Renal cortical epithelial cell (primary cell): Measurements from ENCODE around the gene C15orf39. TPM values are rescaled to one million over a fixed set of nuclear protein-coding genes. Genes with fewer than 3 reads are reported as not detected.
A peak's percentile ranks its signal among the peaks of the same experiment; 100 is the strongest.

ENCODE experiments used
- DNase-seq: peaks from one replicate; pipeline ENCODE4 v3.0.0-alpha.2; 2011; ENCODE audit warnings: low read depth
- total RNA-seq: library from RNA; depleted of rRNA; stranded (reverse); fragments of >200 nt; gene quantifications from 2 replicates; pipeline ENCODE4 v1.2.3, GENCODE V29; 2014

The C15orf39 gene
- total RNA-seq, 1 donor from 2014 or later = 8.3 TPM

GRCh38 chr15:75172284-75172820 lies 29.3 kb upstream of the C15orf39 start:
- no peak for DNase-seq

- DNase-seq = no peak
These were observed 27.6 kb upstream of the C15orf39 start for GRCh38 chr15:75174102-75174501.

GRCh38 chr15:75174729-75175128 lies 27.0 kb upstream of the C15orf39 start:
- DNase-seq = no peak

GRCh38 chr15:75176396-75176761 lies 25.3 kb upstream of the C15orf39 start:
- peak; percentile 64 for DNase-seq

- no peak for DNase-seq
These were observed 24.2 kb upstream of the C15orf39 start for GRCh38 chr15:75177360-75178071.

DNA sequence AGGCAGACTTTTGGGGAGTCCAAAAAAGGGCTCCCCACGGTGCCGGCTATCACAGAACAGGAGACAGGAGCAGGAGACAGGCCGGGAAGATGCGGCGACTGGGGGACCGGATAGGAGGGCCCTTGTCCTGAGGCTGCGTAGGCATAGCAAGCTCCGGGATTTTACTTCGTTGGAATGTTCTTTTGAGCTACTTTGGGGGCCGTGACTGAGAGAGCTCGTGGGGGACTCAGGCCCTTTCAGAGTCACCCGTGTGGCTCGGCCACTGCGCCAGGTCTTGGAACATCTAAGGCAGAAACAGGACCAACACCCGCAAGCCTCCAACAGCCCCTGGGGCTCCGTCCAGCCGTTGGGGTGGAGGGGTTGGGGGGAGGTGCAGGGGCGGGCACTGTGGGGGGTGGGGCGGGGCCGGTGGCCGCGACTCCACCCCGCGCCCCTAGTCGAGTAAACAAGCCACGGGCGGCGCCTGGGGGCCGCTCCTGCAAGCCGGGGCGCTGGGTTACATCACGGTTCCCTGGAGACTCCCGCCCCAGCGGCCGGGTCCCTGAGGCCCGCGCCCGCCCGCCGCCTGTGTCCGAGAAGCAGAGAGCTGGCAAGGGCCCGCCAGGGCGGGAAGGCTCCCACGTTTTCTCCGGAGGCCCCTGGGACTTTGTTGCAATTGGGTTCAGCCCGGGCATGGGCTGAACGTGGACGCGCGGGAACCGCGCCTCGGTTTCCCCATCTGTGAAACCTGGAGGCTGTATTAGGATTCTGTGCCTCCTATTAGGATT lies 23.3 kb upstream of the C15orf39 start:
- DNase-seq = no peak

DNA sequence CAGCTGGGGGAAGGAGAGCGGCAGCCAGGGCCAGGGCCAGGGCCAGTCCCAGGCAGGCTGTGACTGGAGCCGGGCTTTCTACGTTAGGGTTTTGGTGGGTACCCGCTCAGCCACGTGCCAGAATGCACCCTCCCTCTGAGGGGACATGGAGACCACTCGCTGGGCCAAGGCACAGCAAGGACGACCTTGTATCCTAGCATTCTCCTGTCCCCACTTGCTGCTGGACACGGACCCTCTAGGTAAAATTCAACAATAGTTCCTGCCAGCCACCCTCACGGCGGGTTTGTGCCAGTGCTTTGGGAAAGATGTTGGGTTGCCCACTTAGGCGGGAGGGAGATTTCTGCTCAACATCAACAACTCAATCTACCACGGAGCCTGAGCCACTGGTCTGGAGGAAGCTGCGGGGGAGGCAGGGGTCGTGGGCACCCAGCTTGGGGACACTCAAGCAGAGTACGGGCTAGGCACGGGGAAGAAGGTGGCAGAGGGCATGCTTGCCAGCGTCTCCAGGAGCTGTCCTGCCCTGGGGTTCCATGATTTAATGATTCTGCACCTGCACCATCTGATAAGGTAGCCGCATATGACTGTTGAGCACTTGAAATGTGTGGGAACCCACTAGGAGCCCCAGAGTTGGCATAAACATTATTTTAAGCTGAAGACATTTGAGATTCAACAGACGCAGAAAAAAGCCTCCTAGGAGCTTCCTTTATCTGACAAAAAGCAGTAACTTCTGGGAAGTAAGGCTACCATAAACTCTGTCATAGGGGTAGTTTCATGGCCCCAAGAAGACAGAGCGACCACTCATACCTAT lies 22.5 kb upstream of the C15orf39 start:
- no peak for DNase-seq

- no peak for DNase-seq
These were observed 21.9 kb upstream of the C15orf39 start for GRCh38 chr15:75179746-75180140.

DNA sequence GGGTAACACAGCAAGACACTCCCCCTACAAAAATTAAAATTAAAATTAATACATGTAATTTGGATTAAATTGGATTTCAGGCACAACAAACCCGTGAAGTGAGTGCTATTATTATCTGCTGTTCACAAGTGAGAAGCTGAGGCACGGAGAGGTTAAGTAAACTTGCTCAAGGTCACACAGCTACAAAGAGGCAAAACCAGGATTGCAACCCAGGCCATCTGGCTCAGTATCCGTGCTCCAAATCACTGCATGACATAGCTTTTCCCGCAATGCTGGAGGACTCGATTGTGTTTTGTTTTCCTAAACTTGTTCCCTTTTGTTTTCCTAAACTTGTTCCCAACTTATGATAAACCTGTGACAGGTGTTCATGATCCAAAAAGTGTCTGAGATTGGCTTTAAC lies 19.9 kb upstream of the C15orf39 start:
- DNase-seq = no peak

- DNase-seq = no peak
These were observed 19.2 kb upstream of the C15orf39 start for GRCh38 chr15:75182187-75183131.

DNA sequence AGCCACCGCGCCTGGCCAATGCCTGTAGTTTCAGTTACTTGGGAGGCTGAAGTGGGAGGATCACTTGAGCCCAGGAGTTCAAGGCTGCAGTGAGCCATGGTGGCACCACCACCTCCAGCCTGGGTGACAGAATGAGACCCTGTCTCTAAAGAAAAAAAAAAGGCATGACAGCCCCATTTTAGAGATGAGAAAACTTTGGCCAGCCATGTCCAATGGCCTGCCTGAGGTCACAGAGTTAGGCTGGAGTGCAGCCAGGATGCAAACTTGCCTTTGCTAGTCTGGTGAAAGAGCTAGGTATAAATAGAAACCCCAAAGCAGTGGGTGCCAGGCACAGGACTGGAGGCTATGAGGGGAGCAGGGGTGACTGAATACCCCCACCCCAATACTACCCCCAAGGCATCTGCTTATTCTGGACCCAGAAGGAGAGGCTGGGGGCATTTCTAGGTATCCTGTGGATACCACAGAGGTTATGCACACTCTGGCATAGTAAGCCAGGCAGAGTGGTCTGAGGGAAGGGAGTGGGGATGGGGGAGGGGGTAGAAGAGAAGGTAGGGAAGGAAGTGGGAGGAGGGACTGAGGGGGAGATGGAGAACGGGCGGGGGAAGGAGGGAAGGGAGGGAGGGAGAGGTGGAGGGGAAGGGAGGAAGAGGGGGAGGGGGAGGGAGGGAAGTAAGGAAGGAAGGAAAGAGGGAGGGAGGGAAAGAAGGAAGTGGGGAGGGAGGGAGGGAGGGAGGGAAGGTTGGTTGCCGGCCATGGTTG lies 16.2 kb upstream of the C15orf39 start:
- DNase-seq = no peak

GRCh38 chr15:75186044-75186443 lies 15.6 kb upstream of the C15orf39 start:
- no peak for DNase-seq

DNA sequence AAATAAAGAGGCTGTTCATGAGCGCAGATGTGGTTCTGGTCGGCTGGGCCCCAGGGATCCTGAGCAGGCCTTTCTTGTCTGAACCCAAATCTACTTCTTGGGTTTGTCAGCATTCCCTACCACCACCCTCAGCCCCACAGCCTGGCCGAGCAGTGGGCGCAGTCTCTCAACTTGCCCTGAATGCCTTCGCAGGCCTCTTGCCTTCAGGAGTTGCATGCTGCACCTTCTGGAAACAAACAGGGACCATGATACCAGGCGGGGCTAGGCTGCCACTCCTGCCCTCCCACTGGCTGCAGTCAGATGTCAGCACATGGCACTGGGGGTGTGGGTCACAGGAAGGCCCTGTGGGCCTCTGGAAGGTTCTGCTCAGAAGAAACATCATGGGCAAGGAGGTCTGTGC lies 13.2 kb upstream of the C15orf39 start:
- no peak for DNase-seq

- DNase-seq = no peak
These were observed 10.4 kb upstream of the C15orf39 start for GRCh38 chr15:75191235-75191634.

DNA sequence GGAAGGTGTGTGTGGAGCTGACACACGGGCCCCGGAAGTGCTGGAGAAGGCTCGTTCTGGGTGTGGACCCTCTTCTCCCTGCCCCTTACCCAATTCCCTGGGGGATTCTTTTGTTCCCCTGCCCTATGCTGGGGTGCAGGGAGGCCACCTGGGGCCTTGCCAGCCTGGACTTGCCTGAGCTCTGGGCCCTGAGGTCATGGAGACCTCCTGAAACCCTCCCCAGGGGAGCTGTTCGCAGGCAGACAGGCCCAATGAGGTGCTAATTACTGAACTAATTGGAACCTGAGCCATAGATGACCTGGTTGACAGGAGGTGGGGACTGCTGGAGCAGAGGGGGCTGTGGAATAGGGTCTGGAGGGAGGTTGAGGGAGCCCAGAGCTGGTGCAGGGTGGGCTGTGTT lies 9.4 kb upstream of the C15orf39 start:
- no peak for DNase-seq

DNA sequence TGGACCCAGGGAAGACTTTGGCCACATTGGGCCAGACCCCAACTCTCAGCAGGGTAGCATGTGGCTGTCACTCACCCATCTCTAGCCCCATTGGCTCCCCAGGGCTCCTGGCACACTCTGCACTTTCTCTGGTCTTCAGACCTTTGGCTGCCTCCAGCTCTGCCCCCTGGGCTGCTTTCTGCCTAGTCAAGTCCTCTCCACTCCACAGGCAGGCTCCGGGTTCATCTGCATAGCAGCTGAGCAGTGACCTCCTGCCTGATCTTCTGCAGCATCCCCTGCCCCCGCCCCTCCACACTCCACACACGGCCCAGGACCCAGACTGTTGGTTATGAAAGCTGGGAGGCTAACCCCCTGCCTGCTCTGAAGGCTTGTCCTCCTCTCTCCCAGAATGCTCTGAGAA lies 8.4 kb upstream of the C15orf39 start:
- no peak for DNase-seq

- DNase-seq = no peak
These were observed 7.7 kb upstream of the C15orf39 start for GRCh38 chr15:75193976-75194375.

DNA sequence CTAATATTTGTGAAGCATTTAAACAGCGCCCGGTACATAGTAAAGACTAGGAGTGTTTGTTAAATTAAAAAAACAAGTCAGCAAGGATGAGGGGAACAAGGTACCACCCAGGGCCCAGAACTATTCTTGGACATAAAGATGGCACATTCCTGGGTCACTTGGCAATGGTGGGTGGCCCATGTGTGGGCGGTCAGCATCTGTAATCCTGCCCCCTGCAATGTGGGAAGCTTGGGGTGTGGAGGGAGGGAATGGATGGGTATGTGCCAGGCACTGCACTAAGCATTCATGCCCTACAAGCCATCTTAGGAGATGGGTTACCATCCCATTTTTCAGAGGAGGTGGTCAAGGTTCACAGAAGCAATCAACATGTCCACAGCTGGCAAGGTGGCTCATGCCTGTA lies 7.3 kb upstream of the C15orf39 start:
- no peak for DNase-seq

GRCh38 chr15:75195122-75195765 lies 6.4 kb upstream of the C15orf39 start:
- DNase-seq = no peak

DNA sequence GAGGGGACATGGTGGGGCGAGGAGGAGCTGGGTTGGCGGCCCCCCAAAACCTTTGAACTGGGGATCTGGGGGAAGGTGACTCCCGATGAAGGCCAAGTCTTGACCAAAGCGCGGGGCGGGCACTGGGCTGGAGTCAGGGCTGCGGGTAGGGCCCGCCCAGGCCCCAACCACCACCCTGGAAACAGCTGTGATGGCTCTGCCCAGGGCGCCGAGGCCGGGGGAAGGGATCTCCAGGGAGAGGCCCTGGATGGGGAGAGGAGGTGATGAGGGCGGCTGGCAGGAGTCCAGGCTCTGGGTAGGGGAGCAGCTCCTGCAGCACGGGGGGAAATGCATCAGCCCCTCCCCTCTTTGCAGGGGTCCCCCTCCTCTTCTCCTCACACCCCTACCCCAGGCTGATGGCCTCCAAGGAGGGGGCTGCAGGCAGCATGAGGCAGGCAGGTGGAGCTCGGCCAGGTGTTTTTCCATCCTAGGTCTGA lies 5.9 kb upstream of the C15orf39 start:
- DNase-seq = no peak
